NCI-H510A treated with DMSO at 0.1 percent for 48 hours (cell line): ENCODE results near the gene CHCHD10.
A peak's percentile ranks its signal among the peaks of the same experiment; 100 is the strongest.

Source experiments
- DNase-seq: peaks from one replicate; lab custom pipeline; 2025; lab: John Stamatoyannopoulos, UW

CHCHD10 gene

GRCh38 chr22:23787600-23787896, 19.8 kb upstream of the CHCHD10 start:
- peak; percentile 49 for DNase-seq

- peak; percentile 69 for DNase-seq
Measured at GRCh38 chr22:23786752-23787599, 19.2 kb upstream of the CHCHD10 start, which contains the start of gene SMARCB1. TSS of gene SMARCB1 (plus strand) at chr22:23786966. CDS start at chr22:23787170, 204 bp downstream.

- no peak for DNase-seq
Measured at GRCh38 chr22:23786261-23786710, 18.5 kb upstream of the CHCHD10 start.

- DNase-seq = no peak
Measured at GRCh38 chr22:23784215-23784732, 16.5 kb upstream of the CHCHD10 start.

- DNase-seq = no peak
Measured at GRCh38 chr22:23783265-23784150, 15.7 kb upstream of the CHCHD10 start.

- no peak for DNase-seq
Measured at GRCh38 chr22:23782703-23783102, 14.9 kb upstream of the CHCHD10 start.

- no peak for DNase-seq
Measured at GRCh38 chr22:23782252-23782651, 14.5 kb upstream of the CHCHD10 start.

GRCh38 chr22:23781511-23782183, 13.9 kb upstream of the CHCHD10 start:
- DNase-seq = no peak

GRCh38 chr22:23781065-23781464, 13.3 kb upstream of the CHCHD10 start:
- no peak for DNase-seq

GRCh38 chr22:23780146-23780748, 12.5 kb upstream of the CHCHD10 start:
- no peak for DNase-seq

GRCh38 chr22:23779731-23780130, 12.0 kb upstream of the CHCHD10 start:
- no peak for DNase-seq

GRCh38 chr22:23779083-23779482, 11.3 kb upstream of the CHCHD10 start:
- DNase-seq = no peak

GRCh38 chr22:23778577-23778900, 10.8 kb upstream of the CHCHD10 start:
- DNase-seq = no peak

- no peak for DNase-seq
Measured at GRCh38 chr22:23777776-23778576, 10.2 kb upstream of the CHCHD10 start.

- DNase-seq = no peak
Measured at GRCh38 chr22:23775779-23776375, 8.1 kb upstream of the CHCHD10 start.

- DNase-seq = no peak
Measured at GRCh38 chr22:23774922-23775436, 7.2 kb upstream of the CHCHD10 start.

- no peak for DNase-seq
Measured at GRCh38 chr22:23774114-23774921, 6.5 kb upstream of the CHCHD10 start.

- DNase-seq = no peak
Measured at GRCh38 chr22:23773483-23774113, 5.8 kb upstream of the CHCHD10 start.
